NB4 (cell line): ENCODE measurements around the gene PDCD4.

Experiments
- MYC ChIP-seq: IDR thresholded peaks from 2 replicates; pipeline ENCODE4 v1.6.1; 2011; ENCODE audit warnings: low read depth, low read length
- POLR2A ChIP-seq: IDR thresholded peaks from 2 replicates; pipeline ENCODE4 v1.6.1; 2011; ENCODE audit warnings: mild to moderate bottlenecking; ENCODE audit not compliant: insufficient read length; ENCODE audit errors: extremely low read depth
- TF ChIP-seq, protein P1 (sequence below): IDR thresholded peaks from one replicate; pipeline ENCODE4 v1.5.1; 2012; ENCODE audit warnings: low read depth, low read length
- TF ChIP-seq, protein P2 (sequence below): IDR thresholded peaks from 2 replicates; pipeline ENCODE4 v1.6.1; 2011; ENCODE audit warnings: low read depth, low read length

DNA sequence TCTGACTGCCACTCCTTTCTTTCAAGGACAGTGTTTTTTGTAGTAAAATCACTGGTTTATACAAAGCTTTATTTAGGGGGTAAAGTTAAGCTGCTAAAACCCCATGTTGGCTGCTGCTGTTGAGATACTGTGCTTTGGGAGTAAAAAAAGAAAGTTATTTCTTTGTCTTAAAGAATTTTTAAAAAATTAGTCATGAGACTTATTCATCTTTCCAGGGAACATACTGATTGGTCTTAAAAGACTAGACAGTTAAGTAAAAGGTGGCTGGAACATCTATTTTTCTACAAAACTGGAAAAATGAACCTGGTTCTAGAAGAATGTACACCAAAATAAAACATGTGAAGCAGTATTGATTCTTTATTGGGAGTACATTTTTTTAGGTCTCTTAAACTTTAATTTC is 26.7 kb downstream of the PDCD4 start:
- TF ChIP-seq, protein P1, sequence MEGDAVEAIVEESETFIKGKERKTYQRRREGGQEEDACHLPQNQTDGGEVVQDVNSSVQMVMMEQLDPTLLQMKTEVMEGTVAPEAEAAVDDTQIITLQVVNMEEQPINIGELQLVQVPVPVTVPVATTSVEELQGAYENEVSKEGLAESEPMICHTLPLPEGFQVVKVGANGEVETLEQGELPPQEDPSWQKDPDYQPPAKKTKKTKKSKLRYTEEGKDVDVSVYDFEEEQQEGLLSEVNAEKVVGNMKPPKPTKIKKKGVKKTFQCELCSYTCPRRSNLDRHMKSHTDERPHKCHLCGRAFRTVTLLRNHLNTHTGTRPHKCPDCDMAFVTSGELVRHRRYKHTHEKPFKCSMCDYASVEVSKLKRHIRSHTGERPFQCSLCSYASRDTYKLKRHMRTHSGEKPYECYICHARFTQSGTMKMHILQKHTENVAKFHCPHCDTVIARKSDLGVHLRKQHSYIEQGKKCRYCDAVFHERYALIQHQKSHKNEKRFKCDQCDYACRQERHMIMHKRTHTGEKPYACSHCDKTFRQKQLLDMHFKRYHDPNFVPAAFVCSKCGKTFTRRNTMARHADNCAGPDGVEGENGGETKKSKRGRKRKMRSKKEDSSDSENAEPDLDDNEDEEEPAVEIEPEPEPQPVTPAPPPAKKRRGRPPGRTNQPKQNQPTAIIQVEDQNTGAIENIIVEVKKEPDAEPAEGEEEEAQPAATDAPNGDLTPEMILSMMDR = no peak
- TF ChIP-seq, protein P2, sequence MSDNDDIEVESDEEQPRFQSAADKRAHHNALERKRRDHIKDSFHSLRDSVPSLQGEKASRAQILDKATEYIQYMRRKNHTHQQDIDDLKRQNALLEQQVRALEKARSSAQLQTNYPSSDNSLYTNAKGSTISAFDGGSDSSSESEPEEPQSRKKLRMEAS = no peak
- TF ChIP-seq POLR2A (no peak), MYC (no peak)
